GM06990 (cell line): ENCODE results near the gene ZSWIM1.

Experiments used
- DNase-seq: peaks from one replicate; pipeline ENCODE4 v3.0.0-alpha.2; 2011; ENCODE audit not compliant: insufficient read length; ENCODE audit errors: extremely low read depth
- H3K27me3 ChIP-seq: replicated peaks from 2 replicates; pipeline ENCODE4 v1.6.0; 2011; ENCODE audit warnings: low read length; ENCODE audit not compliant: control insufficient read depth, insufficient read depth
- H3K36me3 ChIP-seq: 2 replicates; pipeline ENCODE4 v1.5.1; 2011; ENCODE audit warnings: low read length; ENCODE audit not compliant: control insufficient read depth, insufficient read depth
- H3K4me3 ChIP-seq: replicated peaks from 2 replicates; pipeline ENCODE4 v1.5.1; 2011; ENCODE audit warnings: low read depth, mild to moderate bottlenecking, control low read depth, low read length
- TF ChIP-seq, protein P1 (sequence below): IDR thresholded peaks from 2 replicates; pipeline ENCODE4 v1.5.1; 2011; ENCODE audit warnings: low read length, control low read depth, mild to moderate bottlenecking, inconsistent platforms; ENCODE audit not compliant: insufficient read depth, poor library complexity, severe bottlenecking

The ZSWIM1 gene

GRCh38 chr20:45850238-45850637, 30.8 kb upstream of the ZSWIM1 start:
- TF ChIP-seq, protein P1, sequence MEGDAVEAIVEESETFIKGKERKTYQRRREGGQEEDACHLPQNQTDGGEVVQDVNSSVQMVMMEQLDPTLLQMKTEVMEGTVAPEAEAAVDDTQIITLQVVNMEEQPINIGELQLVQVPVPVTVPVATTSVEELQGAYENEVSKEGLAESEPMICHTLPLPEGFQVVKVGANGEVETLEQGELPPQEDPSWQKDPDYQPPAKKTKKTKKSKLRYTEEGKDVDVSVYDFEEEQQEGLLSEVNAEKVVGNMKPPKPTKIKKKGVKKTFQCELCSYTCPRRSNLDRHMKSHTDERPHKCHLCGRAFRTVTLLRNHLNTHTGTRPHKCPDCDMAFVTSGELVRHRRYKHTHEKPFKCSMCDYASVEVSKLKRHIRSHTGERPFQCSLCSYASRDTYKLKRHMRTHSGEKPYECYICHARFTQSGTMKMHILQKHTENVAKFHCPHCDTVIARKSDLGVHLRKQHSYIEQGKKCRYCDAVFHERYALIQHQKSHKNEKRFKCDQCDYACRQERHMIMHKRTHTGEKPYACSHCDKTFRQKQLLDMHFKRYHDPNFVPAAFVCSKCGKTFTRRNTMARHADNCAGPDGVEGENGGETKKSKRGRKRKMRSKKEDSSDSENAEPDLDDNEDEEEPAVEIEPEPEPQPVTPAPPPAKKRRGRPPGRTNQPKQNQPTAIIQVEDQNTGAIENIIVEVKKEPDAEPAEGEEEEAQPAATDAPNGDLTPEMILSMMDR = no peak
- no peak for DNase-seq
- Histone ChIP-seq H3K4me3 (no peak overlapping the region), H3K36me3 (peaks cover 12% of the 10 kb centered on the region), H3K27me3 (no peaks in the 10 kb centered on the region)

DNA sequence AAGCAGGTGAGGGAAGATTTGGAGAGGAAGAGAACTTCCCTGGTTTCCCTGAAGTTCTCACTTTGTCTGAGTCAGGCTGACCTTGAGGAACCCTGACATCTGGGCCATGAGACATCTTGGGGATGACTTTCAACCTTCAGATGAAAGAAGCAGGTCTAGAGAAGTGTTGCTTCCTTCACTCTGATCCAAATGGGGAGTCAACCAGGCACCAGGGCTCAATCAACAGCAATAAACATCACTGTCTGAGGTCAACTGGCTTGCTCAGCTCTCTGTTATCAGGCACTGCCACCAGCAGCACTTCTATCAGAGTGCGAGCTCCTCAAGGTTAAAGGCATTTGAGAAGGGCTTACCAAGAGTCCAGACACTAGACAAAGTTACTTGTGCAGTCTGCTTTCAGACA, 30.1 kb upstream of the ZSWIM1 start:
- Histone ChIP-seq H3K4me3 (no peak overlapping the region), H3K36me3 (peaks cover 12% of the 10 kb centered on the region), H3K27me3 (no peaks in the 10 kb centered on the region)
- DNase-seq = no peak
- TF ChIP-seq, protein P1 = no peak

- no peak for DNase-seq
- Histone ChIP-seq H3K36me3 (peaks cover 12% of the 10 kb centered on the region), H3K4me3 (no peak overlapping the region), H3K27me3 (no peaks in the 10 kb centered on the region)
- TF ChIP-seq, protein P1 = no peak
These were observed 29.5 kb upstream of the ZSWIM1 start for GRCh38 chr20:45851501-45851900.

DNA sequence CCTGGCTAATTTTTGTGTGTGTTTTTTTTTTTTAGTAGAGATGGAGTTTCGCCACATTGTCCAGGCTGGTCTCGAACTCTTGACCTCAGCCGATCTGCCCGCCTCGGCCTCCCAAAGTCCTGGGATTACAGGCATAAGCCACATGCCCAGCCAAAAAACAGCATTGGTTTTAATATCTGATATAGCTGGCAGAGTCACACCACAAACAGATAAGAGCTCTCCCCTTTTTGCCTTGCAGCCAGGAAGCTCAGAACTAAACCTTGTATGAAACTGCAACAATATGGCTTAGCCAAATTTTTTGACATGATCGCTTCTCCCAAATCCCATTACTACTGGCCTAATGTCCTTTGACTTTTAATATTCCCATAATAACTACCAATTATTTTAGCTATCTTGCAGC, 28.7 kb upstream of the ZSWIM1 start:
- peaks cover 12% of the 10 kb centered on the region for H3K36me3 ChIP-seq
- TF ChIP-seq, protein P1 = no peak
- no peaks in the 10 kb centered on the region for H3K27me3 ChIP-seq
- no peak for DNase-seq
- no peak overlapping the region for H3K4me3 ChIP-seq

DNA sequence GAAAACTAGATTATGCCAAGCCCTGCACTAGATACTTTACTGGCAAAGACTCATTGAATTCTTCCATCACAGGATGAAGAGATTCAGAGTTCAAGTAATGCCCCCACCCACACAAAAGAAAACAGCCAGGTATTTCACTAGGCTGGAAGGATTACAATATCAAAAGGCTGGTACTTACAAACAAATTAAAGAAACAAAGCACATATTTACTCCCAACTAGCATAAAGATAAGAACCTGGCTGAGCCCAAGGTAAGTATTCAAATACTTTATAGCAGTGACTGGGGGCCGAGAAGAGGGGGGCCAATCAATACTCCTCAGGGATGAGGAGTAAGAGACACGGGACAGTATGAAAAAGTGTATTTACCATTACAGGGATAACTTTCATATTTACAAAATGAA, 27.5 kb upstream of the ZSWIM1 start:
- Histone ChIP-seq H3K4me3 (no peak overlapping the region), H3K36me3 (peaks cover 11% of the 10 kb centered on the region), H3K27me3 (no peaks in the 10 kb centered on the region)
- TF ChIP-seq, protein P1 = no peak
- DNase-seq = no peak
